Measurements from ENCODE around the gene CACNG5. TPM values are rescaled to one million over a fixed set of nuclear protein-coding genes. Genes with fewer than 3 reads are reported as not detected.

The CACNG5 gene
- total and polyA plus RNA-seq, 2 experiments from 2014 or later, result 1.8 to 3.3 TPM

DNA sequence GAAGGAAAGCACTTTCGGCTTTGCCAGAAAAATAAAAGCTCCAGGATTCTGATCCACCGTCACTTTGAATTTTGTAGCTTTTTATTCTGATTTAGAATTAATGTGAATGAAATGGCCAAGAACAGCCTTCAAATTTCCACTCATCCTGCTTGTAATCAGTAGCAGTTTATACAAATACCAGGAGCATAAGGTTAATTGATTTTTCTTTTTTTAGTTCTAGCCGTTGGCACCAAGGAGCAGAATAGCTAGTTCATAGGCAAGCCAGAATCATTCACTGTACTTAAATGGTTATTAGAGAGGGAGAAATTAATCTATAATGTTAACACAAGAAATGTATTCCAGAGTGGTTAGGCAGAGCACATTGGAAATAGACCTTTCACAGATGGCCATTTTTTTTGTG, 41.1 kb upstream of the CACNG5 start:
- Histone ChIP-seq H3K36me3 (ENCODE audit: insufficient read depth) (no peaks in the 10 kb centered on the region), H4K20me1 (replicated peaks; ENCODE audit: insufficient read depth) (no peaks in the 10 kb centered on the region), H2AFZ (no peak overlapping the region), H3K27me3 (ENCODE audit: insufficient read depth) (no peaks in the 10 kb centered on the region), H3K4me1 (ENCODE audit: insufficient read depth) (peaks cover 5% of the 10 kb centered on the region; the same call in 1 of the 2 replicates), H3K9me2 (ENCODE audit: insufficient read depth) (no peaks in the 10 kb centered on the region), H3K79me2 (replicated peaks; ENCODE audit: insufficient read depth) (no peaks in the 10 kb centered on the region), H3K27ac (ENCODE audit: low read depth) (no peak overlapping the region), H3K4me3 (no peak overlapping the region), H3F3A (replicated peaks; ENCODE audit: low read depth) (no peaks in the 10 kb centered on the region), H3K4me2 (no peak overlapping the region)
- H3K27me3 Mint-ChIP-seq (ENCODE audit: insufficient read depth, low read depth, poor library complexity), result peaks cover 5% of the 10 kb centered on the region
- H3K4me1 Mint-ChIP-seq, result peaks cover 9% of the 10 kb centered on the region
- no peak for TF ChIP-seq CREB1 (CRISPR knock-in tag; IDR thresholded peaks at IDR 0.05; ENCODE audit: low read depth)
- TF ChIP-seq ZNF114 (CRISPR knock-in tag; IDR thresholded peaks at IDR 0.05), result no peak
- no peak for TF ChIP-seq ZNF462 (CRISPR knock-in tag; IDR thresholded peaks at IDR 0.05)
- TF ChIP-seq JUNB (IDR thresholded peaks at IDR 0.05; ENCODE audit: unreplicated experiment), result no peak
- no peak for TF ChIP-seq STAT1 (IDR thresholded peaks at IDR 0.05; ENCODE audit: unreplicated experiment)
- TF ChIP-seq REST (IDR thresholded peaks at IDR 0.05; ENCODE audit: unreplicated experiment), result no peak
- no peak for TF ChIP-seq NANOG (IDR thresholded peaks at IDR 0.05; ENCODE audit: borderline replicate concordance)
- TF ChIP-seq ZNF331 (CRISPR knock-in tag; IDR thresholded peaks at IDR 0.05; ENCODE audit: low read depth), result no peak
- TF ChIP-seq, protein P1, sequence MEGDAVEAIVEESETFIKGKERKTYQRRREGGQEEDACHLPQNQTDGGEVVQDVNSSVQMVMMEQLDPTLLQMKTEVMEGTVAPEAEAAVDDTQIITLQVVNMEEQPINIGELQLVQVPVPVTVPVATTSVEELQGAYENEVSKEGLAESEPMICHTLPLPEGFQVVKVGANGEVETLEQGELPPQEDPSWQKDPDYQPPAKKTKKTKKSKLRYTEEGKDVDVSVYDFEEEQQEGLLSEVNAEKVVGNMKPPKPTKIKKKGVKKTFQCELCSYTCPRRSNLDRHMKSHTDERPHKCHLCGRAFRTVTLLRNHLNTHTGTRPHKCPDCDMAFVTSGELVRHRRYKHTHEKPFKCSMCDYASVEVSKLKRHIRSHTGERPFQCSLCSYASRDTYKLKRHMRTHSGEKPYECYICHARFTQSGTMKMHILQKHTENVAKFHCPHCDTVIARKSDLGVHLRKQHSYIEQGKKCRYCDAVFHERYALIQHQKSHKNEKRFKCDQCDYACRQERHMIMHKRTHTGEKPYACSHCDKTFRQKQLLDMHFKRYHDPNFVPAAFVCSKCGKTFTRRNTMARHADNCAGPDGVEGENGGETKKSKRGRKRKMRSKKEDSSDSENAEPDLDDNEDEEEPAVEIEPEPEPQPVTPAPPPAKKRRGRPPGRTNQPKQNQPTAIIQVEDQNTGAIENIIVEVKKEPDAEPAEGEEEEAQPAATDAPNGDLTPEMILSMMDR (conservative IDR thresholded peaks at IDR 0.05; ENCODE audit: low read depth in 2 of 2), result no peak
- no peak for TF ChIP-seq POLR2AphosphoS5 (IDR thresholded peaks at IDR 0.05; ENCODE audit: low read depth)
- TF ChIP-seq EZH2 (IDR thresholded peaks at IDR 0.05; ENCODE audit: low read depth, unreplicated experiment), result no peak
- TF ChIP-seq, protein P2, sequence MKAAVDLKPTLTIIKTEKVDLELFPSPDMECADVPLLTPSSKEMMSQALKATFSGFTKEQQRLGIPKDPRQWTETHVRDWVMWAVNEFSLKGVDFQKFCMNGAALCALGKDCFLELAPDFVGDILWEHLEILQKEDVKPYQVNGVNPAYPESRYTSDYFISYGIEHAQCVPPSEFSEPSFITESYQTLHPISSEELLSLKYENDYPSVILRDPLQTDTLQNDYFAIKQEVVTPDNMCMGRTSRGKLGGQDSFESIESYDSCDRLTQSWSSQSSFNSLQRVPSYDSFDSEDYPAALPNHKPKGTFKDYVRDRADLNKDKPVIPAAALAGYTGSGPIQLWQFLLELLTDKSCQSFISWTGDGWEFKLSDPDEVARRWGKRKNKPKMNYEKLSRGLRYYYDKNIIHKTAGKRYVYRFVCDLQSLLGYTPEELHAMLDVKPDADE (IDR thresholded peaks at IDR 0.05), result no peak
- TF ChIP-seq EZH2phosphoT487 (IDR thresholded peaks at IDR 0.05; ENCODE audit: unreplicated experiment), result no peak
- H3K4me3 Mint-ChIP-seq, result no peak overlapping the region
- H3K36me3 Mint-ChIP-seq (ENCODE audit: low read depth), result peaks cover 12% of the 10 kb centered on the region; the same call in 2 of the 3 replicates
- no peak overlapping the region for H3K27ac Mint-ChIP-seq
- DNase-seq (ENCODE audit: low spot score), result no peak
- ATAC-seq, result no peak
- H3K9me3 Mint-ChIP-seq, result no peaks in the 10 kb centered on the region; the same call in 2 of the 3 replicates

All from GM23338 (cell line).